ENCODE data around the gene SLK.

The SLK gene

GRCh38 chr10:103998805-103999204 is 31.9 kb downstream of the SLK start:
- H3K36me3 ChIP-seq (ENCODE audit: control insufficient read depth, insufficient read depth, low read length), result peaks cover 3% of the 10 kb centered on the region
- no peaks in the 10 kb centered on the region for H3K9me3 ChIP-seq (ENCODE audit: control insufficient read depth, insufficient read depth, low read length)
- no peak overlapping the region for H3K9ac ChIP-seq (ENCODE audit: low read depth, low read length)
- no peaks in the 10 kb centered on the region for H3K27me3 ChIP-seq (ENCODE audit: control insufficient read depth, insufficient read depth, low read length)
- H3K4me3 ChIP-seq (ENCODE audit: low read depth, low read length), result no peak overlapping the region
- H3K4me1 ChIP-seq (ENCODE audit: control insufficient read depth, insufficient read depth, low read length), result no peaks in the 10 kb centered on the region

GRCh38 chr10:104002911-104003310 is 36.0 kb downstream of the SLK start:
- Histone ChIP-seq H3K36me3 (ENCODE audit: control insufficient read depth, insufficient read depth, low read length) (peaks cover 3% of the 10 kb centered on the region), H3K9me3 (ENCODE audit: control insufficient read depth, insufficient read depth, low read length) (no peaks in the 10 kb centered on the region), H3K9ac (ENCODE audit: low read depth, low read length) (no peak overlapping the region), H3K4me1 (ENCODE audit: control insufficient read depth, insufficient read depth, low read length) (no peaks in the 10 kb centered on the region), H3K27me3 (ENCODE audit: control insufficient read depth, insufficient read depth, low read length) (no peaks in the 10 kb centered on the region), H3K4me3 (ENCODE audit: low read depth, low read length) (no peak overlapping the region)

- no peaks in the 10 kb centered on the region for H3K9me3 ChIP-seq (ENCODE audit: control insufficient read depth, insufficient read depth, low read length)
- H3K4me3 ChIP-seq (ENCODE audit: low read depth, low read length), result no peak overlapping the region
- H3K9ac ChIP-seq (ENCODE audit: low read depth, low read length), result no peak overlapping the region
- H3K27me3 ChIP-seq (ENCODE audit: control insufficient read depth, insufficient read depth, low read length), result no peaks in the 10 kb centered on the region
- H3K36me3 ChIP-seq (ENCODE audit: control insufficient read depth, insufficient read depth, low read length), result peaks cover 3% of the 10 kb centered on the region
- H3K4me1 ChIP-seq (ENCODE audit: control insufficient read depth, insufficient read depth, low read length), result no peaks in the 10 kb centered on the region
These were observed 38.4 kb downstream of the SLK start for GRCh38 chr10:104005172-104005863.

GRCh38 chr10:104011904-104012303 is 45.0 kb downstream of the SLK start:
- Histone ChIP-seq H3K4me1 (ENCODE audit: control insufficient read depth, insufficient read depth, low read length) (no peaks in the 10 kb centered on the region), H3K9me3 (ENCODE audit: control insufficient read depth, insufficient read depth, low read length) (no peaks in the 10 kb centered on the region), H3K36me3 (ENCODE audit: control insufficient read depth, insufficient read depth, low read length) (no peaks in the 10 kb centered on the region), H3K27me3 (ENCODE audit: control insufficient read depth, insufficient read depth, low read length) (no peaks in the 10 kb centered on the region), H3K9ac (ENCODE audit: low read depth, low read length) (no peak overlapping the region), H3K4me3 (ENCODE audit: low read depth, low read length) (no peak overlapping the region)

GRCh38 chr10:104013489-104013888 is 46.5 kb downstream of the SLK start:
- Histone ChIP-seq H3K4me3 (ENCODE audit: low read depth, low read length) (no peak overlapping the region), H3K27me3 (ENCODE audit: control insufficient read depth, insufficient read depth, low read length) (no peaks in the 10 kb centered on the region), H3K4me1 (ENCODE audit: control insufficient read depth, insufficient read depth, low read length) (no peaks in the 10 kb centered on the region), H3K9me3 (ENCODE audit: control insufficient read depth, insufficient read depth, low read length) (no peaks in the 10 kb centered on the region), H3K36me3 (ENCODE audit: control insufficient read depth, insufficient read depth, low read length) (no peaks in the 10 kb centered on the region), H3K9ac (ENCODE audit: low read depth, low read length) (no peak overlapping the region)

GRCh38 chr10:104014176-104014575 is 47.2 kb downstream of the SLK start:
- H3K4me3 ChIP-seq (ENCODE audit: low read depth, low read length), result no peak overlapping the region
- no peaks in the 10 kb centered on the region for H3K4me1 ChIP-seq (ENCODE audit: control insufficient read depth, insufficient read depth, low read length)
- H3K9ac ChIP-seq (ENCODE audit: low read depth, low read length), result no peak overlapping the region
- no peaks in the 10 kb centered on the region for H3K27me3 ChIP-seq (ENCODE audit: control insufficient read depth, insufficient read depth, low read length)
- no peaks in the 10 kb centered on the region for H3K9me3 ChIP-seq (ENCODE audit: control insufficient read depth, insufficient read depth, low read length)
- H3K36me3 ChIP-seq (ENCODE audit: control insufficient read depth, insufficient read depth, low read length), result no peaks in the 10 kb centered on the region

- Histone ChIP-seq H3K4me3 (ENCODE audit: low read depth, low read length) (no peak overlapping the region), H3K9ac (ENCODE audit: low read depth, low read length) (no peak overlapping the region), H3K9me3 (ENCODE audit: control insufficient read depth, insufficient read depth, low read length) (no peaks in the 10 kb centered on the region), H3K27me3 (ENCODE audit: control insufficient read depth, insufficient read depth, low read length) (no peaks in the 10 kb centered on the region), H3K4me1 (ENCODE audit: control insufficient read depth, insufficient read depth, low read length) (no peaks in the 10 kb centered on the region), H3K36me3 (ENCODE audit: control insufficient read depth, insufficient read depth, low read length) (no peaks in the 10 kb centered on the region)
These were observed 49.7 kb downstream of the SLK start for GRCh38 chr10:104016661-104017060.

- Histone ChIP-seq H3K36me3 (ENCODE audit: control insufficient read depth, insufficient read depth, low read length) (peaks cover 3% of the 10 kb centered on the region), H3K9ac (ENCODE audit: low read depth, low read length) (no peak overlapping the region), H3K4me3 (ENCODE audit: low read depth, low read length) (no peak overlapping the region), H3K27me3 (ENCODE audit: control insufficient read depth, insufficient read depth, low read length) (no peaks in the 10 kb centered on the region), H3K9me3 (ENCODE audit: control insufficient read depth, insufficient read depth, low read length) (no peaks in the 10 kb centered on the region), H3K4me1 (ENCODE audit: control insufficient read depth, insufficient read depth, low read length) (no peaks in the 10 kb centered on the region)
These were observed 51.5 kb downstream of the SLK start for GRCh38 chr10:104018471-104018870.

- Histone ChIP-seq H3K9me3 (ENCODE audit: control insufficient read depth, insufficient read depth, low read length) (no peaks in the 10 kb centered on the region), H3K36me3 (ENCODE audit: control insufficient read depth, insufficient read depth, low read length) (peaks cover 5% of the 10 kb centered on the region), H3K27me3 (ENCODE audit: control insufficient read depth, insufficient read depth, low read length) (no peaks in the 10 kb centered on the region), H3K4me3 (ENCODE audit: low read depth, low read length) (no peak overlapping the region), H3K9ac (ENCODE audit: low read depth, low read length) (no peak overlapping the region), H3K4me1 (ENCODE audit: control insufficient read depth, insufficient read depth, low read length) (no peaks in the 10 kb centered on the region)
These were observed 53.1 kb downstream of the SLK start for GRCh38 chr10:104020020-104020419.

GRCh38 chr10:104021246-104021645 is 54.3 kb downstream of the SLK start:
- H3K36me3 ChIP-seq (ENCODE audit: control insufficient read depth, insufficient read depth, low read length), result peaks cover 5% of the 10 kb centered on the region
- no peak overlapping the region for H3K9ac ChIP-seq (ENCODE audit: low read depth, low read length)

GRCh38 chr10:104022026-104022425 is 55.1 kb downstream of the SLK start:
- Histone ChIP-seq H3K27me3 (ENCODE audit: control insufficient read depth, insufficient read depth, low read length) (no peaks in the 10 kb centered on the region), H3K9ac (ENCODE audit: low read depth, low read length) (no peak overlapping the region), H3K4me3 (ENCODE audit: low read depth, low read length) (no peak overlapping the region), H3K4me1 (ENCODE audit: control insufficient read depth, insufficient read depth, low read length) (no peaks in the 10 kb centered on the region), H3K36me3 (ENCODE audit: control insufficient read depth, insufficient read depth, low read length) (peaks cover 5% of the 10 kb centered on the region), H3K9me3 (ENCODE audit: control insufficient read depth, insufficient read depth, low read length) (no peaks in the 10 kb centered on the region)

More at GRCh38 chr10:104021246-104021645, 54.3 kb downstream of the SLK start:
- no peaks in the 10 kb centered on the region for H3K4me1 ChIP-seq (ENCODE audit: control insufficient read depth, insufficient read depth, low read length)
- no peaks in the 10 kb centered on the region for H3K27me3 ChIP-seq (ENCODE audit: control insufficient read depth, insufficient read depth, low read length)
- H3K9me3 ChIP-seq (ENCODE audit: control insufficient read depth, insufficient read depth, low read length), result no peaks in the 10 kb centered on the region
- H3K4me3 ChIP-seq (ENCODE audit: low read depth, low read length), result no peak overlapping the region

- Histone ChIP-seq H3K4me3 (ENCODE audit: low read depth, low read length) (no peak overlapping the region), H3K9ac (ENCODE audit: low read depth, low read length) (no peak overlapping the region), H3K4me1 (ENCODE audit: control insufficient read depth, insufficient read depth, low read length) (no peaks in the 10 kb centered on the region), H3K9me3 (ENCODE audit: control insufficient read depth, insufficient read depth, low read length) (no peaks in the 10 kb centered on the region), H3K36me3 (ENCODE audit: control insufficient read depth, insufficient read depth, low read length) (peaks cover 5% of the 10 kb centered on the region), H3K27me3 (ENCODE audit: control insufficient read depth, insufficient read depth, low read length) (no peaks in the 10 kb centered on the region)
These were observed 58.6 kb downstream of the SLK start for GRCh38 chr10:104025524-104025923.

Data from iPS-15b (cell line).